Stimulated activated CD4-positive, alpha-beta T cell treated with anti-CD3 and anti-CD28 coated beads, Interleukin-15, amount 100 ng/mL, for 48 hours (primary cell): ENCODE data around the gene CFAP161.

Source experiments
- DNase-seq, 2 donors: peaks; one replicate each; pipeline ENCODE4 v3.0.0-alpha.2; 2020; ENCODE audit warnings: low read depth in 2 of 2

CFAP161 gene

GRCh38 chr15:81133782-81134461 is at the start of gene CFAP161:
Gene CFAP161 (plus strand): TSS chr15:81134270. CDS start chr15:81134330, 60 bp downstream.
- peak; percentile 13 to 17 for DNase-seq

- no peak for DNase-seq
Observed at GRCh38 chr15:81084716-81085115, 49.4 kb upstream of the CFAP161 start.

GRCh38 chr15:81085213-81085612 is 48.9 kb upstream of the CFAP161 start:
- no peak for DNase-seq

- DNase-seq, result no peak
Observed at GRCh38 chr15:81085898-81086297, 48.2 kb upstream of the CFAP161 start.

- DNase-seq, result no peak
Observed at GRCh38 chr15:81087066-81087465, 47.0 kb upstream of the CFAP161 start.

- no peak for DNase-seq
Observed at GRCh38 chr15:81087694-81088093, 46.4 kb upstream of the CFAP161 start.

GRCh38 chr15:81088470-81089013 is 45.5 kb upstream of the CFAP161 start:
- no peak for DNase-seq

GRCh38 chr15:81091889-81092558 is 42.0 kb upstream of the CFAP161 start:
- DNase-seq, result no peak

- no peak for DNase-seq
Observed at GRCh38 chr15:81092559-81092902, 41.5 kb upstream of the CFAP161 start.

GRCh38 chr15:81093961-81094360 is 40.1 kb upstream of the CFAP161 start:
- no peak for DNase-seq

GRCh38 chr15:81095690-81096365 is 38.2 kb upstream of the CFAP161 start:
- DNase-seq, result no peak

- DNase-seq, result no peak
Observed at GRCh38 chr15:81096398-81096797, 37.7 kb upstream of the CFAP161 start.

- DNase-seq, result no peak
Observed at GRCh38 chr15:81097116-81097889, 36.8 kb upstream of the CFAP161 start.

- DNase-seq, result no peak
Observed at GRCh38 chr15:81097890-81098280, 36.2 kb upstream of the CFAP161 start.

- no peak for DNase-seq
Observed at GRCh38 chr15:81098349-81098748, 35.7 kb upstream of the CFAP161 start.

- no peak for DNase-seq
Observed at GRCh38 chr15:81098861-81099651, 35.0 kb upstream of the CFAP161 start.

GRCh38 chr15:81101894-81102815 is 31.9 kb upstream of the CFAP161 start:
- no peak for DNase-seq

- DNase-seq, result no peak
Observed at GRCh38 chr15:81103857-81104256, 30.2 kb upstream of the CFAP161 start.

- DNase-seq, result no peak
Observed at GRCh38 chr15:81105545-81105944, 28.5 kb upstream of the CFAP161 start.

- peak in 1 of 2 donors; percentile 11 for DNase-seq
Observed at GRCh38 chr15:81106560-81106959, 27.5 kb upstream of the CFAP161 start.
